OCI-LY3 (cell line): Measurements from ENCODE around the gene HERC4.

Experiments
- CTCF ChIP-seq: fragments of 200-600, 300-600 bp; sonication (generic); IDR thresholded peaks from 2 replicates; pipeline ENCODE4 v1.5.1; 2014; ENCODE audit warnings: antibody characterized with exemption, low read length, low read depth
- EZH2phosphoT487 ChIP-seq: fragments of 200-600 bp; shearing (Covaris generic); IDR thresholded peaks from 2 replicates; pipeline ENCODE4 v1.6.1; 2018; ENCODE audit warnings: antibody characterized with exemption, mixed run types, low read depth

GRCh38 chr10:68084469-68084868, 9.4 kb upstream of the HERC4 start:
- no peak for TF ChIP-seq CTCF
- no peak for TF ChIP-seq EZH2phosphoT487
